H9 (cell line): Measurements from ENCODE around the gene CPNE7. TPM values are rescaled to one million over a fixed set of nuclear protein-coding genes. Genes with fewer than 3 reads are reported as not detected.

Source experiments
- DNase-seq: peaks from one replicate; pipeline ENCODE4 v3.0.0-alpha.2; 2017
- H2AFZ ChIP-seq: one replicate; pipeline ENCODE4 v1.6.1; 2013; ENCODE audit warnings: mild to moderate bottlenecking, low read length, control low read depth, moderate library complexity
- H2AK5ac ChIP-seq: 2 replicates; pipeline ENCODE4 v1.6.1; 2013; ENCODE audit warnings: low read length, control low read depth, mixed read lengths; ENCODE audit not compliant: insufficient read length
- H2BK120ac ChIP-seq: one replicate; pipeline ENCODE4 v1.6.1; 2013; ENCODE audit warnings: low read depth, mild to moderate bottlenecking, low read length, control low read depth, inconsistent platforms; ENCODE audit not compliant: poor library complexity, severe bottlenecking
- H2BK12ac ChIP-seq: 2 replicates; pipeline ENCODE4 v1.6.1; 2013; ENCODE audit warnings: low read length, control low read depth, mixed read lengths, low read depth; ENCODE audit not compliant: insufficient read length
- H2BK15ac ChIP-seq: 2 replicates; pipeline ENCODE4 v1.6.1; 2013; ENCODE audit warnings: low read depth, low read length, control low read depth
- H2BK20ac ChIP-seq: one replicate; pipeline ENCODE4 v1.6.1; 2013; ENCODE audit warnings: low read depth, mild to moderate bottlenecking, low read length, control low read depth, inconsistent platforms; ENCODE audit not compliant: poor library complexity, severe bottlenecking
- H2BK5ac ChIP-seq: 2 replicates; pipeline ENCODE4 v1.6.1; 2013; ENCODE audit warnings: low read length, control low read depth, mixed read lengths; ENCODE audit not compliant: insufficient read length
- H3K14ac ChIP-seq: 2 replicates; pipeline ENCODE4 v1.6.1; 2013; ENCODE audit warnings: low read length, control low read depth; ENCODE audit not compliant: insufficient read depth
- H3K18ac ChIP-seq: 2 replicates; pipeline ENCODE4 v1.6.1; 2013; ENCODE audit warnings: low read depth, mild to moderate bottlenecking, mixed read lengths, low read length, control low read depth; ENCODE audit not compliant: insufficient read length
- H3K23ac ChIP-seq: 2 replicates; pipeline ENCODE4 v1.6.1; 2013; ENCODE audit warnings: low read length, control low read depth, mixed read lengths, low read depth; ENCODE audit not compliant: insufficient read length
- H3K23me2 ChIP-seq: 2 replicates; pipeline ENCODE4 v1.6.1; 2013; ENCODE audit warnings: low read depth, mild to moderate bottlenecking, mixed read lengths, low read length, control low read depth; ENCODE audit not compliant: insufficient read length, poor library complexity, severe bottlenecking
- H3K27ac ChIP-seq: 2 replicates; pipeline ENCODE4 v1.5.1; 2013; ENCODE audit warnings: low read length, control low read depth, mixed read lengths, low read depth; ENCODE audit not compliant: insufficient read length
- H3K27me3 ChIP-seq: 2 replicates; pipeline ENCODE4 v1.6.1; 2013; ENCODE audit warnings: low read length, control low read depth, inconsistent platforms; ENCODE audit not compliant: insufficient read depth
- H3K4ac ChIP-seq: 2 replicates; pipeline ENCODE4 v1.6.1; 2013; ENCODE audit warnings: low read depth, mild to moderate bottlenecking, control low read depth, inconsistent platforms, low read length, moderate library complexity
- H3K4me1 ChIP-seq: 2 replicates; pipeline ENCODE4 v1.6.1; 2013; ENCODE audit warnings: low read length, control low read depth, inconsistent platforms; ENCODE audit not compliant: insufficient read depth
- H3K4me2 ChIP-seq: 2 replicates; pipeline ENCODE4 v1.6.1; 2013; ENCODE audit warnings: low read length, control low read depth, mixed read lengths; ENCODE audit not compliant: insufficient read length, insufficient read depth
- H3K56ac ChIP-seq: 2 replicates; pipeline ENCODE4 v1.6.1; 2013; ENCODE audit warnings: low read depth, mild to moderate bottlenecking, mixed read lengths, low read length, control low read depth; ENCODE audit not compliant: insufficient read length
- H3K79me1 ChIP-seq: 2 replicates; pipeline ENCODE4 v1.6.1; 2013; ENCODE audit warnings: low read depth, mild to moderate bottlenecking, moderate library complexity, low read length, control low read depth, inconsistent platforms; ENCODE audit not compliant: insufficient read depth, poor library complexity, severe bottlenecking
- H3K79me2 ChIP-seq: 2 replicates; pipeline ENCODE4 v1.6.1; 2013; ENCODE audit warnings: low read length, control low read depth, inconsistent platforms; ENCODE audit not compliant: insufficient read depth
- H3K9ac ChIP-seq: 2 replicates; pipeline ENCODE4 v1.6.1; 2013; ENCODE audit warnings: low read length, control low read depth, mixed read lengths; ENCODE audit not compliant: insufficient read length; ENCODE audit errors: extremely low read depth
- H3K9me3 ChIP-seq: one replicate; pipeline ENCODE4 v1.6.1; 2013; ENCODE audit warnings: low read depth, low read length, inconsistent platforms; ENCODE audit not compliant: control insufficient read depth
- H3T11ph ChIP-seq: one replicate; pipeline ENCODE4 v1.6.1; 2013; ENCODE audit warnings: mild to moderate bottlenecking, low read length, control low read depth, inconsistent platforms
- H4K20me1 ChIP-seq: one replicate; pipeline ENCODE4 v1.6.1; 2013; ENCODE audit not compliant: control insufficient read depth, insufficient read length, insufficient read depth
- H4K5ac ChIP-seq: 2 replicates; pipeline ENCODE4 v1.6.1; 2013; ENCODE audit warnings: low read depth, mild to moderate bottlenecking, mixed read lengths, low read length, control low read depth; ENCODE audit not compliant: insufficient read length
- H4K8ac ChIP-seq: replicated peaks from 2 replicates; pipeline ENCODE4 v1.6.1; 2013; ENCODE audit warnings: low read length, control low read depth, mixed read lengths, low read depth; ENCODE audit not compliant: insufficient read length
- H4K91ac ChIP-seq: 2 replicates; pipeline ENCODE4 v1.6.1; 2013; ENCODE audit warnings: low read depth, mild to moderate bottlenecking, moderate library complexity, mixed read lengths, low read length, control low read depth; ENCODE audit not compliant: insufficient read length
- H3K27ac Mint-ChIP-seq, 3 experiments: 2 replicates in 2 of 3; 3 replicates in 1 of 3; pipeline ENCODE4 v1.8.0; 2020 to 2021; ENCODE audit warnings: mixed read lengths in 3 of 3, mild to moderate bottlenecking in 1 of 3, moderate library complexity in 1 of 3
- H3K27me3 Mint-ChIP-seq: 2 replicates; pipeline ENCODE4 v1.8.0; 2021; ENCODE audit warnings: low read depth, mild to moderate bottlenecking, moderate library complexity, mixed read lengths
- H3K36me3 Mint-ChIP-seq, 3 experiments: 2 replicates in 2 of 3; 3 replicates in 1 of 3; pipeline ENCODE4 v1.8.0; 2020 to 2021; ENCODE audit warnings: low read depth in 3 of 3, mixed read lengths in 3 of 3; ENCODE audit not compliant: insufficient read depth in 1 of 3
- H3K4me1 Mint-ChIP-seq, 2 experiments: 2 replicates each; pipeline ENCODE4 v1.8.0; 2020; ENCODE audit warnings: mixed read lengths in 2 of 2
- H3K4me3 Mint-ChIP-seq, 2 experiments: 2 replicates in 1 of 2; 3 replicates in 1 of 2; pipeline ENCODE4 v1.8.0; 2020 to 2021; ENCODE audit warnings: mild to moderate bottlenecking in 2 of 2, mixed read lengths in 2 of 2, moderate library complexity in 1 of 2
- H3K9me3 Mint-ChIP-seq, 2 experiments: 2 replicates in 1 of 2; 3 replicates in 1 of 2; pipeline ENCODE4 v1.8.0; 2020; ENCODE audit warnings: mild to moderate bottlenecking in 2 of 2, mixed read lengths in 2 of 2, moderate library complexity in 1 of 2
- WGBS: extraction: QIAGEN DNeasy Blood & Tissue Kit; methylation state at CpG from one replicate; pipeline ENCODE4 v1.1.7; 2013; ENCODE audit warnings: missing lambda C conversion rate, low lambda C conversion rate, mixed read lengths; ENCODE audit not compliant: insufficient read length; ENCODE audit errors: extremely low coverage; 5-methylcytosine and 5-hydroxymethylcytosine counted together
- total RNA-seq: library from RNA; stranded (reverse); gene quantifications from 2 replicates; pipeline ENCODE4 v1.2.1, GENCODE V29; 2021
- TF ChIP-seq, protein P1 (sequence below): fragments of 200-600 bp; sonication (generic); conservative IDR thresholded peaks from 3 replicates; pipeline ENCODE4 v1.8.0; 2021; ENCODE audit warnings: antibody characterized with exemption, mild to moderate bottlenecking

The CPNE7 gene
- total RNA-seq, 1 experiment from 2014 or later = 23.4 TPM

GRCh38 chr16:89629827-89630610 lies 54.5 kb downstream of the CPNE7 start:
- no peak overlapping the region for H3K4me2 ChIP-seq
- peaks cover 2% of the 10 kb centered on the region; the same call in 1 of the 2 replicates for H3K27me3 ChIP-seq
- H2BK15ac ChIP-seq = no peak overlapping the region
- no peak overlapping the region; a peak in 1 of 5 replicates for H3K4me3 Mint-ChIP-seq
- H3T11ph ChIP-seq = no peak overlapping the region
- no peak overlapping the region for H2BK5ac ChIP-seq
- H3K27ac Mint-ChIP-seq = peak overlapping the region in 1 of 3 experiments; percentile 35; a peak in 1 of 7 replicates
- no peak overlapping the region for H3K14ac ChIP-seq
- no peaks in the 10 kb centered on the region for H3K79me1 ChIP-seq
- H3K4me1 ChIP-seq = no peaks in the 10 kb centered on the region; the same call in 1 of the 2 replicates
- H3K27ac ChIP-seq = no peak overlapping the region
- no peak for DNase-seq
- H4K5ac ChIP-seq = no peak overlapping the region
- peaks cover 4 to 10% of the 10 kb centered on the region in 2 experiments for H3K4me1 Mint-ChIP-seq
- H3K23me2 ChIP-seq = no peaks in the 10 kb centered on the region
- H4K20me1 ChIP-seq = no peaks in the 10 kb centered on the region
- H2BK20ac ChIP-seq = no peak overlapping the region
- H3K9ac ChIP-seq = no peak overlapping the region
- H4K8ac ChIP-seq = no peak overlapping the region
- no peak overlapping the region for H3K56ac ChIP-seq
- no peaks in the 10 kb centered on the region for H3K9me3 Mint-ChIP-seq
- H3K23ac ChIP-seq = no peak overlapping the region
- no peak overlapping the region for H3K4ac ChIP-seq
- no peak overlapping the region for H3K18ac ChIP-seq
- no peaks in the 10 kb centered on the region; a peak in 1 of 7 replicates for H3K36me3 Mint-ChIP-seq
- H2AK5ac ChIP-seq = no peak overlapping the region
- no peak overlapping the region for H2BK120ac ChIP-seq
- TF ChIP-seq, protein P1, sequence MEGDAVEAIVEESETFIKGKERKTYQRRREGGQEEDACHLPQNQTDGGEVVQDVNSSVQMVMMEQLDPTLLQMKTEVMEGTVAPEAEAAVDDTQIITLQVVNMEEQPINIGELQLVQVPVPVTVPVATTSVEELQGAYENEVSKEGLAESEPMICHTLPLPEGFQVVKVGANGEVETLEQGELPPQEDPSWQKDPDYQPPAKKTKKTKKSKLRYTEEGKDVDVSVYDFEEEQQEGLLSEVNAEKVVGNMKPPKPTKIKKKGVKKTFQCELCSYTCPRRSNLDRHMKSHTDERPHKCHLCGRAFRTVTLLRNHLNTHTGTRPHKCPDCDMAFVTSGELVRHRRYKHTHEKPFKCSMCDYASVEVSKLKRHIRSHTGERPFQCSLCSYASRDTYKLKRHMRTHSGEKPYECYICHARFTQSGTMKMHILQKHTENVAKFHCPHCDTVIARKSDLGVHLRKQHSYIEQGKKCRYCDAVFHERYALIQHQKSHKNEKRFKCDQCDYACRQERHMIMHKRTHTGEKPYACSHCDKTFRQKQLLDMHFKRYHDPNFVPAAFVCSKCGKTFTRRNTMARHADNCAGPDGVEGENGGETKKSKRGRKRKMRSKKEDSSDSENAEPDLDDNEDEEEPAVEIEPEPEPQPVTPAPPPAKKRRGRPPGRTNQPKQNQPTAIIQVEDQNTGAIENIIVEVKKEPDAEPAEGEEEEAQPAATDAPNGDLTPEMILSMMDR = no peak
- H4K91ac ChIP-seq = no peak overlapping the region
- no peaks in the 10 kb centered on the region for H3K79me2 ChIP-seq
- H2AFZ ChIP-seq = no peak overlapping the region
- no CpG with 5 or more reads among the region's 17 CpGs for WGBS
- no peaks in the 10 kb centered on the region for H3K9me3 ChIP-seq
- H2BK12ac ChIP-seq = no peak overlapping the region
- peaks cover 22% of the 10 kb centered on the region for H3K27me3 Mint-ChIP-seq
